SK-N-SH treated with all-trans-retinoic acid at 6 μM for 48 hours (cell line): ENCODE results near the gene H3-3A.

Source experiments
- ARNTL ChIP-seq: fragments of 450-650 bp; formaldehyde crosslinking; IDR thresholded peaks from 2 replicates; pipeline ENCODE4 v1.5.0; 2020; ENCODE audit warnings: low read depth, mild to moderate bottlenecking, moderate library complexity, borderline replicate concordance
- BACH2 ChIP-seq: fragments of 250-450 bp; sonication (Bioruptor Pico); IDR thresholded peaks from 2 replicates; pipeline ENCODE4 v1.9.0; 2021; ENCODE audit warnings: mild to moderate bottlenecking, borderline replicate concordance
- GLIS3 ChIP-seq: fragments of 250-450 bp; sonication (Bioruptor Pico); IDR thresholded peaks from 2 replicates; pipeline ENCODE4 v1.5.0; 2020; ENCODE audit warnings: mild to moderate bottlenecking, moderate library complexity
- ISL1 ChIP-seq: fragments of 250-450 bp; sonication (Bioruptor Pico); IDR thresholded peaks from 2 replicates; pipeline ENCODE4 v2.1.2; 2022; ENCODE audit warnings: mild to moderate bottlenecking, moderate library complexity
- PATZ1 ChIP-seq: fragments of 250-450 bp; sonication (Bioruptor Pico); IDR thresholded peaks from 2 replicates; pipeline ENCODE4 v1.8.0; 2020; ENCODE audit warnings: mild to moderate bottlenecking, moderate library complexity, borderline replicate concordance
- RARB ChIP-seq: fragments of 250-450 bp; sonication (Bioruptor Pico); IDR thresholded peaks from 2 replicates; pipeline ENCODE4 v1.8.0; 2021; ENCODE audit warnings: mild to moderate bottlenecking, moderate library complexity
- TCF4 ChIP-seq: fragments of 250-450 bp; sonication (Bioruptor Pico); IDR thresholded peaks from 2 replicates; pipeline ENCODE4 v1.8.0; 2021; ENCODE audit warnings: mild to moderate bottlenecking, moderate library complexity, borderline replicate concordance
- ZC3H10 ChIP-seq: fragments of 250-450 bp; sonication (Bioruptor Pico); IDR thresholded peaks from 2 replicates; pipeline ENCODE4 v1.5.1; 2021; ENCODE audit warnings: mild to moderate bottlenecking, moderate library complexity
- ZFP3 ChIP-seq: fragments of 250-450 bp; sonication (Bioruptor Pico); IDR thresholded peaks from 2 replicates; pipeline ENCODE4 v1.5.0; 2020; ENCODE audit warnings: mild to moderate bottlenecking, moderate library complexity
- ZFP30 ChIP-seq: fragments of 450-650 bp; formaldehyde crosslinking; IDR thresholded peaks from 2 replicates; pipeline ENCODE4 v1.5.0; 2022; ENCODE audit warnings: mild to moderate bottlenecking, moderate library complexity
- ZNF70 ChIP-seq: fragments of 450-650 bp; formaldehyde crosslinking; IDR thresholded peaks from 2 replicates; pipeline ENCODE4 v1.5.0; 2020; ENCODE audit warnings: mild to moderate bottlenecking, moderate library complexity
- TF ChIP-seq, protein P1 (sequence below): fragments of 250-450 bp; sonication (Bioruptor Pico); IDR thresholded peaks from 2 replicates; pipeline ENCODE4 v1.5.1; 2020; ENCODE audit warnings: low read depth, mild to moderate bottlenecking, moderate library complexity

DNA sequence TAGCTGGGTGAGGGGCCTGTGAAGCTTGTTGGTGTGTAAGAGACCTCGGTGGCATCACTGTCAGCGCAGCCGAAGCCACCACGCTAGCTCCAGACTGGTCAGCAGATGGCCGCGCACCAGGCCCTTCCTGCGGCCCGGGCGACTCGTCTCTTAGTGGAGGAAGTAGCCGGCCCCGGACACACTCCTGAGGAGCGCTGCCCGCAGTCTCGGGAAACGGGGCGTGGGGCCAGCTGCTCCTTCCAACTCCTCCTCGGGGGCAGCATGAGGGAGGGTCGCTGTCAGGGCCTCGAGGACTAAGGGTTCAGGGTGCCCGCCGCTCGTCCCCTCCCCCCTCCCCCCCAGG lies 20.4 kb downstream of the H3-3A start:
- TF ChIP-seq ZFP3, result no peak
- no peak for TF ChIP-seq PATZ1 (CRISPR knock-in tag)
- no peak for TF ChIP-seq ZNF70
- no peak for TF ChIP-seq ZC3H10 (CRISPR knock-in tag)
- no peak for TF ChIP-seq ZFP30 (CRISPR knock-in tag)
- TF ChIP-seq, protein P1, sequence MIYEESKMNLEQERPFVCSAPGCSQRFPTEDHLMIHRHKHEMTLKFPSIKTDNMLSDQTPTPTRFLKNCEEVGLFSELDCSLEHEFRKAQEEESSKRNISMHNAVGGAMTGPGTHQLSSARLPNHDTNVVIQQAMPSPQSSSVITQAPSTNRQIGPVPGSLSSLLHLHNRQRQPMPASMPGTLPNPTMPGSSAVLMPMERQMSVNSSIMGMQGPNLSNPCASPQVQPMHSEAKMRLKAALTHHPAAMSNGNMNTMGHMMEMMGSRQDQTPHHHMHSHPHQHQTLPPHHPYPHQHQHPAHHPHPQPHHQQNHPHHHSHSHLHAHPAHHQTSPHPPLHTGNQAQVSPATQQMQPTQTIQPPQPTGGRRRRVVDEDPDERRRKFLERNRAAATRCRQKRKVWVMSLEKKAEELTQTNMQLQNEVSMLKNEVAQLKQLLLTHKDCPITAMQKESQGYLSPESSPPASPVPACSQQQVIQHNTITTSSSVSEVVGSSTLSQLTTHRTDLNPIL (CRISPR knock-in tag), result no peak
- TF ChIP-seq BACH2 (CRISPR knock-in tag), result no peak
- no peak for TF ChIP-seq GLIS3
- no peak for TF ChIP-seq RARB (CRISPR knock-in tag)
- TF ChIP-seq ARNTL (CRISPR knock-in tag), result no peak
- TF ChIP-seq ISL1, result no peak
- TF ChIP-seq TCF4 (CRISPR knock-in tag), result no peak
